K562 (cell line): ENCODE results near the gene MACROD2. TPM values are rescaled to one million over a fixed set of nuclear protein-coding genes. Genes with fewer than 3 reads are reported as not detected.

Experiments used
- ATAC-seq: fragments of 200-7000 bp; cut with Tn5 transposase; 3 replicates; pipeline ENCODE4 v1.9.1; 2020; ENCODE audit warnings: moderate library complexity
- BruUV-seq: library from RNA; stranded (reverse); fragments of 400-500 nt; replicated peaks from 2 replicates; lab custom pipeline; 2021; lab: Mats Ljungman, UMichigan
- CTCF ChIA-PET: fragments of 300-600 bp; formaldehyde crosslinking; extraction: SDS; loops from one replicate; lab custom pipeline; 2021; ENCODE audit warnings: low intra/inter-chr PET ratio; lab: Yijun Ruan, JAX
- POLR2A ChIA-PET: fragments of 300-600, 350-650 bp; sonication (Branson Sonifier 250); formaldehyde crosslinking; extraction: SDS; loops from one replicate; lab custom pipeline; 2021; ENCODE audit warnings: antibody characterized with exemption, inconsistent platforms; lab: Yijun Ruan, JAX
- DNase-seq, 4 experiments: peaks; one replicate each; pipeline versions ENCODE4 v3.0.0 to v3.0.0-alpha.2; 2011 to 2018; ENCODE audit warnings: low spot score in 3 of 4, mixed read lengths in 3 of 4; ENCODE audit errors: extremely low read depth in 1 of 4
- FAIRE-seq: peaks from 2 replicates; lab custom pipeline; 2011; peaks lifted over from hg19 to GRCh38; lab: Jason Lieb, UNC
- H2AFZ ChIP-seq: 2 replicates; pipeline ENCODE4 v1.6.0; 2011; ENCODE audit warnings: low read depth, low read length, control low read depth, inconsistent platforms
- H3K27ac ChIP-seq: fragments of 200-600 bp; 3 replicates; pipeline ENCODE4 v1.8.0; 2011; ENCODE audit warnings: low read depth, mild to moderate bottlenecking, control low read depth, inconsistent platforms, low read length, moderate library complexity, mixed read lengths; ENCODE audit errors: extremely low read depth
- H3K27me3 ChIP-seq, 2 experiments: fragments of 300-600 bp in 1 of 2; 2 replicates in 1 of 2; 3 replicates in 1 of 2; pipeline versions ENCODE4 v1.6.0 to v1.8.0; 2011; ENCODE audit warnings: inconsistent platforms in 2 of 2, low read length in 2 of 2, mild to moderate bottlenecking in 1 of 2, mixed read lengths in 1 of 2, moderate library complexity in 1 of 2; ENCODE audit not compliant: control insufficient read depth in 2 of 2, insufficient read depth in 2 of 2
- H3K36me3 ChIP-seq: fragments of 300-600 bp; 3 replicates; pipeline ENCODE4 v1.8.0; 2011; ENCODE audit warnings: mild to moderate bottlenecking, low read length, inconsistent platforms; ENCODE audit not compliant: control insufficient read depth, insufficient read depth
- H3K4me1 ChIP-seq, 2 experiments: fragments of 200-600 bp in 1 of 2; replicated peaks in 1 of 2; 2 replicates in 1 of 2; 3 replicates in 1 of 2; pipeline versions ENCODE4 v1.5.1 to v1.8.0; 2011; ENCODE audit warnings: inconsistent platforms in 2 of 2, low read length in 2 of 2, mild to moderate bottlenecking in 1 of 2, mixed read lengths in 1 of 2, moderate library complexity in 1 of 2; ENCODE audit not compliant: control insufficient read depth in 2 of 2, insufficient read depth in 2 of 2
- H3K4me2 ChIP-seq: 2 replicates; pipeline ENCODE4 v1.6.1; 2011; ENCODE audit warnings: low read length, control low read depth, inconsistent platforms, mixed read lengths; ENCODE audit not compliant: insufficient read depth
- H3K4me3 ChIP-seq: fragments of 200-600 bp; sonication (generic), shearing (Covaris generic); 2 replicates; pipeline ENCODE4 v1.5.1; 2016; ENCODE audit warnings: control low read depth, inconsistent platforms
- H3K79me2 ChIP-seq: fragments of 200-600 bp; 3 replicates; pipeline ENCODE4 v1.8.0; 2011; ENCODE audit warnings: low read length, inconsistent platforms; ENCODE audit not compliant: control insufficient read depth, insufficient read depth
- H3K9ac ChIP-seq, 2 experiments: 2 replicates each; pipeline versions ENCODE4 v1.6.0 to v1.6.1; 2011; ENCODE audit warnings: low read depth in 2 of 2, low read length in 2 of 2, control low read depth in 1 of 2, inconsistent platforms in 1 of 2, mild to moderate bottlenecking in 1 of 2, mixed read lengths in 1 of 2; ENCODE audit not compliant: insufficient read depth in 1 of 2
- H3K9me1 ChIP-seq: one replicate; pipeline ENCODE4 v1.6.0; 2011; ENCODE audit warnings: inconsistent platforms, mild to moderate bottlenecking, low read length, moderate library complexity; ENCODE audit not compliant: control insufficient read depth, insufficient read depth
- H3K9me3 ChIP-seq: replicated peaks from 2 replicates; pipeline ENCODE4 v1.5.1; 2011; ENCODE audit warnings: low read depth, low read length, inconsistent platforms; ENCODE audit not compliant: control insufficient read depth, insufficient read depth
- H4K20me1 ChIP-seq: replicated peaks from 2 replicates; pipeline ENCODE4 v1.6.1; 2011; ENCODE audit warnings: low read length, inconsistent platforms, mixed read lengths; ENCODE audit not compliant: control insufficient read depth, insufficient read depth
- ATF1 ChIP-seq, 2 experiments: fragments of 450-650 bp in 1 of 2; IDR thresholded peaks; 2 replicates each; pipeline ENCODE4 v1.6.1; 2016; ENCODE audit warnings: missing compliant biosample characterization in 1 of 2, missing genetic modification characterization in 1 of 2
- BDP1 ChIP-seq: IDR thresholded peaks from 3 replicates; pipeline ENCODE4 v1.6.1; 2011; ENCODE audit not compliant: insufficient read length, insufficient read depth
- DPF2 ChIP-seq: fragments of 450-650 bp; IDR thresholded peaks from 2 replicates; pipeline ENCODE4 v1.6.1; 2016
- ESRRB ChIP-seq: fragments of 250-450 bp; sonication (Bioruptor Pico); IDR thresholded peaks from 2 replicates; pipeline ENCODE4 v1.5.0; 2020; ENCODE audit warnings: mild to moderate bottlenecking, moderate library complexity, borderline replicate concordance
- GABPB2 ChIP-seq: fragments of 250-450 bp; sonication (Bioruptor Pico); conservative IDR thresholded peaks from 2 replicates; pipeline ENCODE4 v1.5.1; 2021; ENCODE audit warnings: mild to moderate bottlenecking
- GATA2 ChIP-seq: sonication (generic); formaldehyde crosslinking; IDR thresholded peaks from 2 replicates; pipeline ENCODE4 v1.4.0; 2020; ENCODE audit warnings: mild to moderate bottlenecking, missing genetic modification reagents
- KAT8 ChIP-seq: fragments of 450-650 bp; IDR thresholded peaks from 2 replicates; pipeline ENCODE4 v1.6.1; 2016; ENCODE audit warnings: low read depth, mild to moderate bottlenecking
- NELFE ChIP-seq: IDR thresholded peaks from 2 replicates; pipeline ENCODE4 v1.6.1; 2011; ENCODE audit warnings: mild to moderate bottlenecking; ENCODE audit not compliant: insufficient read depth, insufficient read length
- PPARD ChIP-seq: fragments of 250-450 bp; sonication (Bioruptor Pico); IDR thresholded peaks from 2 replicates; pipeline ENCODE4 v1.8.0; 2022; ENCODE audit warnings: inconsistent platforms, mild to moderate bottlenecking, moderate library complexity
- RBM14 ChIP-seq: fragments of 200-400 bp; formaldehyde crosslinking; IDR thresholded peaks from 2 replicates; pipeline ENCODE4 v1.6.1; 2018; ENCODE audit warnings: low read depth, mild to moderate bottlenecking, low read length, moderate library complexity, borderline replicate concordance; ENCODE audit not compliant: insufficient read depth
- SAFB ChIP-seq: fragments of 200-400 bp; formaldehyde crosslinking; IDR thresholded peaks from 2 replicates; pipeline ENCODE4 v1.6.1; 2017; ENCODE audit warnings: low read depth, low read length, borderline replicate concordance
- SRF ChIP-seq, 2 experiments: fragments of 250-450, 450-650 bp in 1 of 2; sonication (Bioruptor Pico) in 1 of 2; sonication (generic) in 1 of 2; formaldehyde crosslinking; IDR thresholded peaks; 2 replicates each; pipeline versions ENCODE4 v1.5.0 to v1.5.1; 2020 to 2022; ENCODE audit warnings: mild to moderate bottlenecking in 1 of 2, missing genetic modification reagents in 1 of 2
- ZNF408 ChIP-seq: fragments of 250-450 bp; sonication (Bioruptor Pico); IDR thresholded peaks from 2 replicates; pipeline ENCODE4 v1.4.0; 2020; ENCODE audit warnings: low read depth, mild to moderate bottlenecking, moderate library complexity
- ZNF785 ChIP-seq: fragments of 250-450 bp; sonication (Bioruptor Pico); IDR thresholded peaks from 2 replicates; pipeline ENCODE4 v1.4.0; 2020; ENCODE audit warnings: mild to moderate bottlenecking
- WGBS: fragments of 100-300 bp; shearing (Covaris generic); methylation state at CpG from one replicate; pipeline ENCODE4 v1.1.6; 2016; ENCODE audit warnings: low coverage, mixed read lengths; ENCODE audit not compliant: insufficient coverage; ENCODE audit errors: missing lambda C conversion rate; 5-methylcytosine and 5-hydroxymethylcytosine counted together
- in situ Hi-C: fragments of 300-500 bp; cut with MboI; formaldehyde crosslinking; loops from 4 replicates; pipeline ENCODE4 v1.15.0; 2018; ENCODE audit warnings: inconsistent platforms, mixed read lengths
- intact Hi-C: fragments of 100-400 bp; cut with micrococcal nuclease; formaldehyde crosslinking; loops from 2 replicates; pipeline ENCODE4 v1.14.2; 2022
- polyA plus RNA-seq, 8 experiments: library from polyadenylated mRNA; depleted of rRNA in 4 of 8; stranded (reverse) in 5 of 8; unstranded in 3 of 8; fragments of >200 nt; fragmentation: Nextera tagmentation in 2 of 8; fragmentation: Illumina TruSeq in 1 of 8; extraction: Ambion mirVana in 2 of 8; extraction: Trizol in 1 of 8; gene quantifications; 2 replicates each; pipeline versions ENCODE4 v1.2.1 to v1.2.3, GENCODE V29; 2011 to 2014; ENCODE audit warnings: inconsistent platforms in 1 of 8, missing spikeins in 1 of 8
- total RNA-seq, 7 experiments: library from RNA; depleted of rRNA in 6 of 7; stranded (reverse); fragments of >200 nt in 6 of 7; fragmentation: Illumina TruSeq in 2 of 7; extraction: Trizol in 2 of 7; gene quantifications; 2 replicates each; pipeline versions ENCODE4 v1.2.1 to v1.2.3, GENCODE V29; 2011 to 2021; ENCODE audit warnings: low replicate concordance in 1 of 7
- TF ChIP-seq, protein P1 (sequence below): sonication (generic); formaldehyde crosslinking; IDR thresholded peaks from 2 replicates; pipeline ENCODE4 v1.8.0; 2022; ENCODE audit warnings: mild to moderate bottlenecking, low read depth, missing genetic modification reagents

The MACROD2 gene
- total and polyA plus RNA-seq, 9 of the 15 experiments (the other 6 are each of a cell fraction or from before 2014, with no cell fraction given) = not detected

DNA sequence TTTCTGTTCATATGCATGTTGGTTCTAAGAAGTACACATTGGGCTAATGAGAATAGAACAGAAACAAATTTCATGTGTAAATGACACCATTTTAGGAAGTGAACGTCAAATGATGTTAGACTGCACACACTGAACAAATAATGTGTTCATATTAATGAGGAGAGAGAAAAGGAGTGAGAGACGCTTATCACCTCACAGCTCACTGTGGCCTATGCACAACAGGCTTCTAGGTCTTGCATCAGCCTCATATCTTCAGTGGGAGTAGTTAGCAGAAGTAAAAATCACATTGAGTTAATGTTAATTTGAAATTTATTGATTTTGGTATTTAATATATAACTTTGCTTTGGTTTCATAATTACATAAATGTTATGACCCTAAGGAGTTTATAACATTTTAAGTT lies 454.9 kb downstream of the MACROD2 start:
- ChIA-PET CTCF (no interaction called here), POLR2A (no interaction called here)
- H4K20me1 ChIP-seq = no peaks in the 10 kb centered on the region
- H2AFZ ChIP-seq = no peak overlapping the region
- FAIRE-seq (no peak), ATAC-seq (no peak), DNase-seq (no peak)
- H3K4me1 ChIP-seq = no peaks in the 10 kb centered on the region
- WGBS = 0% methylated on average over 2 of the region's 2 CpGs
- TF ChIP-seq SAFB (no peak), ZNF785 (no peak), ATF1 (CRISPR knock-in tag; IDR thresholded peaks at IDR 0.05) (no peak), ATF1 (tag; IDR thresholded peaks at IDR 0.05) (no peak), GATA2 (CRISPR knock-in tag) (no peak), RBM14 (no peak), GABPB2 (CRISPR knock-in tag) (no peak), ESRRB (CRISPR knock-in tag) (no peak), KAT8 (no peak), ZNF408 (CRISPR knock-in tag) (no peak), PPARD (CRISPR knock-in tag) (no peak), DPF2 (no peak), BDP1 (no peak), NELFE (no peak), SRF (CRISPR knock-in tag; IDR thresholded peaks at IDR 0.05) (no peak)
- TF ChIP-seq, protein P1, sequence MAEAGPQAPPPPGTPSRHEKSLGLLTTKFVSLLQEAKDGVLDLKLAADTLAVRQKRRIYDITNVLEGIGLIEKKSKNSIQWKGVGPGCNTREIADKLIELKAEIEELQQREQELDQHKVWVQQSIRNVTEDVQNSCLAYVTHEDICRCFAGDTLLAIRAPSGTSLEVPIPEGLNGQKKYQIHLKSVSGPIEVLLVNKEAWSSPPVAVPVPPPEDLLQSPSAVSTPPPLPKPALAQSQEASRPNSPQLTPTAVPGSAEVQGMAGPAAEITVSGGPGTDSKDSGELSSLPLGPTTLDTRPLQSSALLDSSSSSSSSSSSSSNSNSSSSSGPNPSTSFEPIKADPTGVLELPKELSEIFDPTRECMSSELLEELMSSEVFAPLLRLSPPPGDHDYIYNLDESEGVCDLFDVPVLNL (CRISPR knock-in tag) = no peak
- H3K79me2 ChIP-seq = no peaks in the 10 kb centered on the region
- H3K4me2 ChIP-seq = no peak overlapping the region
- H3K4me3 ChIP-seq = no peak overlapping the region
- H3K9me1 ChIP-seq = no peaks in the 10 kb centered on the region
- in situ Hi-C loops = no loop called here
- BruUV-seq = no TSS peak
- no peaks in the 10 kb centered on the region for H3K27me3 ChIP-seq
- intact Hi-C loops = no loop called here
- no peaks in the 10 kb centered on the region for H3K9me3 ChIP-seq
- H3K9ac ChIP-seq = no peak overlapping the region
- no peaks in the 10 kb centered on the region for H3K36me3 ChIP-seq
- no peak overlapping the region for H3K27ac ChIP-seq
